K562 (cell line): Measurements from ENCODE around the gene SNIP1. TPM values are rescaled to one million over a fixed set of nuclear protein-coding genes. Genes with fewer than 3 reads are reported as not detected.

Experiments
- ARID2 ChIP-seq: fragments of 450-650 bp; IDR thresholded peaks from 2 replicates; pipeline ENCODE4 v1.6.1; 2017; ENCODE audit warnings: antibody characterized with exemption, mild to moderate bottlenecking
- ARNT ChIP-seq, 2 experiments: fragments of 450-650 bp; IDR thresholded peaks; 2 replicates each; pipeline ENCODE4 v1.6.1; 2016; ENCODE audit warnings: mild to moderate bottlenecking in 1 of 2
- BRCA1 ChIP-seq, 2 experiments: fragments of 450-650 bp in 1 of 2; sonication (generic) in 1 of 2; formaldehyde crosslinking in 1 of 2; IDR thresholded peaks; 2 replicates each; pipeline versions ENCODE4 v1.5.0 to v1.6.1; 2017 to 2020; ENCODE audit warnings: mild to moderate bottlenecking in 1 of 2, missing genetic modification reagents in 1 of 2
- CREB3L1 ChIP-seq: fragments of 450-650 bp; IDR thresholded peaks from 2 replicates; pipeline ENCODE4 v1.6.1; 2014; ENCODE audit warnings: low read depth, mild to moderate bottlenecking, moderate library complexity, borderline replicate concordance
- CREBBP ChIP-seq: IDR thresholded peaks from one replicate; pipeline ENCODE4 v1.6.1; 2012; ENCODE audit warnings: low read depth, mild to moderate bottlenecking, control low read depth, inconsistent platforms, low read length
- CREM ChIP-seq: IDR thresholded peaks from 2 replicates; pipeline ENCODE4 v1.6.1; 2014; ENCODE audit warnings: antibody characterized with exemption, low read depth
- HDAC6 ChIP-seq: IDR thresholded peaks from 2 replicates; pipeline ENCODE4 v1.6.1; 2012; ENCODE audit warnings: low read depth, mild to moderate bottlenecking, control low read depth, inconsistent platforms, low read length, moderate library complexity
- HNRNPK ChIP-seq: fragments of 200-400 bp; formaldehyde crosslinking; IDR thresholded peaks from one replicate; pipeline ENCODE4 v1.6.1; 2018; ENCODE audit warnings: mild to moderate bottlenecking, low read depth, low read length; ENCODE audit not compliant: poor library complexity, severe bottlenecking
- HNRNPUL1 ChIP-seq: fragments of 200-400 bp; formaldehyde crosslinking; IDR thresholded peaks from 2 replicates; pipeline ENCODE4 v1.6.1; 2017; ENCODE audit warnings: low read length
- NFXL1 ChIP-seq: fragments of 450-650 bp; formaldehyde crosslinking; IDR thresholded peaks from 2 replicates; pipeline ENCODE4 v1.4.0; 2021; ENCODE audit warnings: mild to moderate bottlenecking
- PPARD ChIP-seq: fragments of 250-450 bp; sonication (Bioruptor Pico); IDR thresholded peaks from 2 replicates; pipeline ENCODE4 v1.8.0; 2022; ENCODE audit warnings: inconsistent platforms, mild to moderate bottlenecking, moderate library complexity
- SAP30 ChIP-seq: fragments of 200-600 bp; sonication (generic); IDR thresholded peaks from 2 replicates; pipeline ENCODE4 v1.6.1; 2012; ENCODE audit warnings: borderline replicate concordance, low read depth, mild to moderate bottlenecking, moderate library complexity, low read length, control low read depth, inconsistent platforms; ENCODE audit not compliant: insufficient read depth, poor library complexity, severe bottlenecking
- STAT5A ChIP-seq: IDR thresholded peaks from 2 replicates; pipeline ENCODE4 v1.6.1; 2012; ENCODE audit warnings: low read length, inconsistent platforms, borderline replicate concordance
- TAF1 ChIP-seq: IDR thresholded peaks from 2 replicates; pipeline ENCODE4 v1.6.1; 2011; ENCODE audit warnings: mild to moderate bottlenecking, low read length, moderate library complexity; ENCODE audit not compliant: insufficient read depth, control insufficient read depth, severe bottlenecking; ENCODE audit errors: extremely low read depth
- TAF15 ChIP-seq: fragments of 200-400 bp; formaldehyde crosslinking; IDR thresholded peaks from 2 replicates; pipeline ENCODE4 v1.6.1; 2017; ENCODE audit warnings: mild to moderate bottlenecking, low read depth, low read length, moderate library complexity
- TRIM28 ChIP-seq: fragments of 450-650 bp; IDR thresholded peaks from 2 replicates; pipeline ENCODE4 v1.6.1; 2017
- ZBTB5 ChIP-seq: fragments of 450-650 bp; IDR thresholded peaks from 2 replicates; pipeline ENCODE4 v1.6.1; 2017; ENCODE audit warnings: antibody characterized with exemption
- ZKSCAN8 ChIP-seq: fragments of 200-800 bp; sonication (Bioruptor generic); IDR thresholded peaks from 2 replicates; pipeline ENCODE4 v1.6.1; 2016; ENCODE audit warnings: missing genetic modification characterization, missing compliant biosample characterization
- ZNF140 ChIP-seq: fragments of 250-450 bp; sonication (Bioruptor Pico); IDR thresholded peaks from 2 replicates; pipeline ENCODE4 v1.8.0; 2021; ENCODE audit warnings: moderate library complexity, mild to moderate bottlenecking, inconsistent platforms
- ZNF274 ChIP-seq: IDR thresholded peaks from 2 replicates; pipeline ENCODE4 v1.6.1; 2011; ENCODE audit warnings: low read depth, mild to moderate bottlenecking, low read length, moderate library complexity, borderline replicate concordance
- polyA plus RNA-seq, 8 experiments: library from polyadenylated mRNA; depleted of rRNA in 4 of 8; stranded (reverse) in 5 of 8; unstranded in 3 of 8; fragments of >200 nt; fragmentation: Nextera tagmentation in 2 of 8; fragmentation: Illumina TruSeq in 1 of 8; extraction: Ambion mirVana in 2 of 8; extraction: Trizol in 1 of 8; gene quantifications; 2 replicates each; pipeline versions ENCODE4 v1.2.1 to v1.2.3, GENCODE V29; 2011 to 2014; ENCODE audit warnings: inconsistent platforms in 1 of 8, missing spikeins in 1 of 8
- total RNA-seq, 7 experiments: library from RNA; depleted of rRNA in 6 of 7; stranded (reverse); fragments of >200 nt in 6 of 7; fragmentation: Illumina TruSeq in 2 of 7; extraction: Trizol in 2 of 7; gene quantifications; 2 replicates each; pipeline versions ENCODE4 v1.2.1 to v1.2.3, GENCODE V29; 2011 to 2021; ENCODE audit warnings: low replicate concordance in 1 of 7
- TF ChIP-seq, protein P1 (sequence below): fragments of 450-650 bp; IDR thresholded peaks from 2 replicates; pipeline ENCODE4 v1.6.1; 2017; ENCODE audit warnings: mild to moderate bottlenecking, moderate library complexity
- TF ChIP-seq, protein P2 (sequence below): fragments of 250-450 bp; sonication (Bioruptor Pico); IDR thresholded peaks from 2 replicates; pipeline ENCODE4 v1.5.0; 2021

SNIP1 gene
- total and polyA plus RNA-seq, 9 of the 15 experiments (the other 6 are each of a cell fraction or from before 2014, with no cell fraction given), result 2.9 to 25.9 (median 14.6) TPM

GRCh38 chr1:37514350-37515184, 39.5 kb downstream of the SNIP1 start, which contains the start of gene MEAF6 (continued):
- no peak; the same call in 1 of the 2 replicates for TF ChIP-seq STAT5A
- TF ChIP-seq ZNF140 (CRISPR knock-in tag), result no peak
- no peak for TF ChIP-seq PPARD
- no peak for TF ChIP-seq NFXL1 (CRISPR knock-in tag)
- TF ChIP-seq, protein P1, sequence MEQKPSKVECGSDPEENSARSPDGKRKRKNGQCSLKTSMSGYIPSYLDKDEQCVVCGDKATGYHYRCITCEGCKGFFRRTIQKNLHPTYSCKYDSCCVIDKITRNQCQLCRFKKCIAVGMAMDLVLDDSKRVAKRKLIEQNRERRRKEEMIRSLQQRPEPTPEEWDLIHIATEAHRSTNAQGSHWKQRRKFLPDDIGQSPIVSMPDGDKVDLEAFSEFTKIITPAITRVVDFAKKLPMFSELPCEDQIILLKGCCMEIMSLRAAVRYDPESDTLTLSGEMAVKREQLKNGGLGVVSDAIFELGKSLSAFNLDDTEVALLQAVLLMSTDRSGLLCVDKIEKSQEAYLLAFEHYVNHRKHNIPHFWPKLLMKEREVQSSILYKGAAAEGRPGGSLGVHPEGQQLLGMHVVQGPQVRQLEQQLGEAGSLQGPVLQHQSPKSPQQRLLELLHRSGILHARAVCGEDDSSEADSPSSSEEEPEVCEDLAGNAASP, result no peak
- no peak for TF ChIP-seq TRIM28
- no peak for TF ChIP-seq ARID2
- no peak for TF ChIP-seq ZNF274
- TF ChIP-seq TAF1, result peak; percentile 95
- no peak for TF ChIP-seq ZKSCAN8 (CRISPR knock-in tag)
- peak; percentile 89 for TF ChIP-seq CREB3L1
- no peak for TF ChIP-seq HNRNPUL1
- TF ChIP-seq CREBBP, result no peak
- peak; percentile 68 for TF ChIP-seq HNRNPK
- no peak for TF ChIP-seq BRCA1 (IDR thresholded peaks at IDR 0.05)
- peak; percentile 29; the same call in 1 of the 2 replicates for TF ChIP-seq BRCA1 (CRISPR knock-in tag; IDR thresholded peaks at IDR 0.05)
- no peak for TF ChIP-seq HDAC6
- peak; percentile 67 for TF ChIP-seq SAP30
- TF ChIP-seq CREM, result peak; percentile 56; the same call in 1 of the 2 replicates
- TF ChIP-seq ARNT (IDR thresholded peaks at IDR 0.05), result no peak
- TF ChIP-seq TAF15, result no peak
- TF ChIP-seq, protein P2, sequence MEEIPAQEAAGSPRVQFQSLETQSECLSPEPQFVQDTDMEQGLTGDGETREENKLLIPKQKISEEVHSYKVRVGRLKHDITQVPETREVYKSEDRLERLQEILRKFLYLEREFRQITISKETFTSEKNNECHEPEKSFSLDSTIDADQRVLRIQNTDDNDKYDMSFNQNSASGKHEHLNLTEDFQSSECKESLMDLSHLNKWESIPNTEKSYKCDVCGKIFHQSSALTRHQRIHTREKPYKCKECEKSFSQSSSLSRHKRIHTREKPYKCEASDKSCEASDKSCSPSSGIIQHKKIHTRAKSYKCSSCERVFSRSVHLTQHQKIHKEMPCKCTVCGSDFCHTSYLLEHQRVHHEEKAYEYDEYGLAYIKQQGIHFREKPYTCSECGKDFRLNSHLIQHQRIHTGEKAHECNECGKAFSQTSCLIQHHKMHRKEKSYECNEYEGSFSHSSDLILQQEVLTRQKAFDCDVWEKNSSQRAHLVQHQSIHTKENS (CRISPR knock-in tag), result no peak
- TF ChIP-seq ZBTB5, result no peak
